Activated T-cell treated with anti-CD3 and anti-CD28 coated beads, Interleukin-2, amount 50 U/mL, for 4 hours (primary cell): ENCODE results near the gene KRTCAP2. TPM values are rescaled to one million over a fixed set of nuclear protein-coding genes. Genes with fewer than 3 reads are reported as not detected.
"Not testable (repeated sequence)": the region's sequence is repeated elsewhere in the genome, so short reads cannot be mapped to it uniquely, and the experiment has no call there.

ENCODE experiments used
- ATAC-seq, 2 donors: fragments of 200-7000 bp; cut with Tn5 transposase; one replicate each; pipeline ENCODE4 v1.10.0; 2021
- DNase-seq: peaks from one replicate; pipeline ENCODE4 v3.0.0-alpha.2; 2020
- H3K27me3 Mint-ChIP-seq: one replicate; pipeline ENCODE4 v1.8.0; 2021; ENCODE audit warnings: low read depth, mixed read lengths
- H3K36me3 Mint-ChIP-seq: one replicate; pipeline ENCODE4 v1.8.0; 2022; ENCODE audit warnings: mixed read lengths; ENCODE audit not compliant: insufficient read depth
- H3K4me1 Mint-ChIP-seq: one replicate; pipeline ENCODE4 v1.8.0; 2021; ENCODE audit warnings: low read depth, mixed read lengths
- H3K4me3 Mint-ChIP-seq: one replicate; pipeline ENCODE4 v1.8.0; 2021; ENCODE audit warnings: mild to moderate bottlenecking, moderate library complexity, mixed read lengths
- H3K9me3 Mint-ChIP-seq: one replicate; pipeline ENCODE4 v1.8.0; 2021; ENCODE audit warnings: mixed read lengths
- total RNA-seq, 3 donors: library from RNA; stranded (reverse); gene quantifications; one replicate each; pipeline ENCODE4 v1.2.1, GENCODE V29; 2021

The KRTCAP2 gene
- total RNA-seq, 3 donors from 2014 or later = 191 to 204 (median 193) TPM

DNA sequence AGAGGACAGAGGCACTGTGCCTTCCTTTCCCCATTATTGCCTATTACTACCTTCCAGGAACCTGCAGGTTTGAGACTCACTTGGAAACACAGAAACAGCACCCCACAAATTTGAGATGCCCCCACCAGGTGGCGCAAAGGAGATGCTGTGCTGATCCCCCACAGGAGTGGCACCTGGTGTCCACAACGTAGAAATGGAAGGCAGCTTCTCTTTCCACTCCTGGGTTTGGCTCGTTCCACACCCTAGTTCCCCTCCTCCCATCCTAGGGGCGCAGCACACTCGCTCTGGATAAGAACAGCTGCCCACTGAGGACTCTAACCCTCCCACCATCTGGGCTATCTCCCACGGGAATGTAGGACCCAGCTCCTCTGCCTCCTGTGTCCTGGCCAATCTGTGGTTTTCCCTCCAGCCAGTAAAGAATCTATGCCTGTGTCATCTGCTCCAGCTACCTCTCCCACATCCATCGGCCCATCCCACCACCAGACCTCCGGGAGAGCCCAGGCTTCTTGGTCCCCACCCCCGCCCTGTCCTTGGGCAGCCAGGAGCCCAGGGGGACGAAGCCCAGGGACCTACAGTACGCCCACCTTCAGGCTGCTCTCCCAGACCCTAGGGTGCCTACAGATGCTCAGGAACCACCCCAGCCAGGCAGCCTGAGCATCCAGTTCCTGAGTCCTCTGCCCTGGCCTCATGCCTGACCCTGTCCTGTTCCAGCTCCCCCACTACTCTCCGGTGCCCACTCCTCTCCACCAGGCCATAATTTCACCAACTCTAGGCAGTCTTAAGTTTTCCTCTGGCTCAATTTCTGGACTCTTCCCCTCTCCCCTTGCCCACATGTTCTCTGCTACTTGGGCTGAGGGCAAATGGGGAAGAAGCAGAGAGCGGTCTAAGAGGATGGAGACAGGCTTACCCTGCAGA, 34.0 kb upstream of the KRTCAP2 start:
- ATAC-seq (peak; percentile 48 to 54), DNase-seq (peak; percentile 93)
- H3K9me3 Mint-ChIP-seq = no peaks in the 10 kb centered on the region
- H3K36me3 Mint-ChIP-seq = peaks cover 8% of the 10 kb centered on the region
- peaks cover 24% of the 10 kb centered on the region for H3K4me1 Mint-ChIP-seq
- no peaks in the 10 kb centered on the region for H3K27me3 Mint-ChIP-seq
- H3K4me3 Mint-ChIP-seq = peak overlapping the region; percentile 55

DNA sequence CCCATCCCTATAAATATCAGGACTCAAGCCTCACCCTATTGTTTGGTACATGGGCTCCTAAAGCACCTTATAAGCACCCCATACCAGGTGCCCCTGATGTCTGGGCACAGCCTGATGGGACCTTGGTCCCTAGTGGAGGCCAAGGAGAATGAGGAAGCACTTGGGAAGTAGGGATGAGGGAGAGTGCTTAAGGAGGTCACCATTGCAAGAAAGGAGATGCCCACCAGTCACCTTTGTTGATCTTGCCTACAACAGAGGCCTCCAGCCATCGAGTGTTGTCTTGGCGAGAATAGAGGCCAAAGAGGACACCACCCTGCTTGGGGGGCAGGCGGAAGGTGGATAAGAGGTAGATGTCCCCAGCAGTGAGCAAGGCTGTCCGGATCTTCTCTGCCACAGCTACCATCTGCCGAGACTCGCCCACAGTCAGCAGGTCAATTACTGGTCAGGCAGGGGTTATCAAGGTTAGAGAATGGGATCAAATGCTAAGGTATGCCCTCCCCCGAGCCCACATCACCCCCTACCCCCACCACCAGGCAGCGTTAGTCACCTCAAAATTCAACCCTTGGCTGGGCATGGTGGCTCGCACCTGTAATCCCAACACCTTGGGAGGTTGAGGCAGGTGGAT, 33.0 kb upstream of the KRTCAP2 start:
- DNase-seq (no peak), ATAC-seq (no peak)
- Mint-ChIP-seq H3K4me3 (no peak overlapping the region), H3K9me3 (no peaks in the 10 kb centered on the region), H3K4me1 (peaks cover 24% of the 10 kb centered on the region), H3K27me3 (no peaks in the 10 kb centered on the region), H3K36me3 (peaks cover 6% of the 10 kb centered on the region)

DNA sequence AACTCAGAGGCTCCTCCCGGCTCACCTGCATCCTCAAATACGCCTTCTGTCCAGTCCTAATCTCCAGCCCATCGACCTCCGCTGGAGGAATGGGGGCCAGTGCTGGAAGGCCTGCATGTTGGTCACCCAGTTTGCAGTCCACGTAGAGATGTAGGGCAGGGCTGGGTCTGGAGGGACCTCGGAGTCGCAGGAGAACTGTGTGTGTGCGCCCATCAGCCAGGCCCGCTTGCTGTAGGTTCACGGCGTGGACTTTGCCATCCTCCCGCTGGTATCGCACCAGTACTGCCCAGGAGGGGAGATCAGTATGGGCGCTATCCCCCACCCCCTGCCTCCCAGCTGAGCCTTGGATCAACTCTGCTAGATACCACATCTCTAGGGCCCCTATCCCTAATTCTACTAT, 31.9 kb upstream of the KRTCAP2 start:
- DNase-seq = no peak
- peaks cover 20% of the 10 kb centered on the region for H3K4me1 Mint-ChIP-seq
- no peaks in the 10 kb centered on the region for H3K27me3 Mint-ChIP-seq
- H3K36me3 Mint-ChIP-seq = no peaks in the 10 kb centered on the region
- ATAC-seq = no peak
- no peak overlapping the region for H3K4me3 Mint-ChIP-seq
- no peaks in the 10 kb centered on the region for H3K9me3 Mint-ChIP-seq

DNA sequence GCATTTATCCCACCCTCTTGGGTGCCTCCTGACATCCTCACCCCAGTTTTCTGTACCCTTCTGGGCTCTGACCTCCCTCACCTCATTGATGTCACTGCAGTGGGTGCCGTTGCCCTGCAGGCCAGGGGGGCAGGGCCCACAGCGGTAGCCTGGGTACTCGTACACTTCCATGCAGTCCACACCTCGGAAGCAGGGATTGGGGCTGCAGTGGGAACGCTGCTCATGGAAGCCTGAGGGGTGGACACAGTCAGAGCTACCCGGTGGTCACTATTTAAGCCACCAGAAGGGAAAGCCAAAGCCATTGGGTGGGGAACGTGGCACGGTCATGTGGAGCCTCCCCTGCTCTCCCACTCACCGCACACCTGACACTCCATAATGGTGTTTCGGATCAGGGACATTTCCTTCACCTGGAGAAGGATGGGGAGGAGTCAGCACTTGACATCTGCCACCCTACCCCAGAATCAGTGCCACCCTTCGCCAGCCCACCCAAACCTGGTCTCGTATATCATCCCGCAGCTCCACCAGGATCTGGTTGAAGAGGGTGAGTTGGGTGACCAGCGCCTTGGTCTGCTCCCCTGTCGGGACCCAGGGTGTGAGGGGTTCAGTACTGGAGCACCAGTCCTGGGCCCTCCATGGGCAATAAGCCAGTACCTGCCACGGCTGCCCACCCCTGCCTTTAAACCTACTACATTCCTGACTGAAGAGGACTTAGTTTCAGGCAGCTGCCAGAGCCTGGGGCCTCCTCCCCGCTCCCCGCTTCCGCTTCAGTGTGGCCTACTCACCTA, 29.8 kb upstream of the KRTCAP2 start:
- Mint-ChIP-seq H3K9me3 (no peaks in the 10 kb centered on the region), H3K4me1 (peaks cover 11% of the 10 kb centered on the region), H3K36me3 (no peaks in the 10 kb centered on the region), H3K27me3 (no peaks in the 10 kb centered on the region), H3K4me3 (no peak overlapping the region)
- DNase-seq (no peak), ATAC-seq (no peak)

DNA sequence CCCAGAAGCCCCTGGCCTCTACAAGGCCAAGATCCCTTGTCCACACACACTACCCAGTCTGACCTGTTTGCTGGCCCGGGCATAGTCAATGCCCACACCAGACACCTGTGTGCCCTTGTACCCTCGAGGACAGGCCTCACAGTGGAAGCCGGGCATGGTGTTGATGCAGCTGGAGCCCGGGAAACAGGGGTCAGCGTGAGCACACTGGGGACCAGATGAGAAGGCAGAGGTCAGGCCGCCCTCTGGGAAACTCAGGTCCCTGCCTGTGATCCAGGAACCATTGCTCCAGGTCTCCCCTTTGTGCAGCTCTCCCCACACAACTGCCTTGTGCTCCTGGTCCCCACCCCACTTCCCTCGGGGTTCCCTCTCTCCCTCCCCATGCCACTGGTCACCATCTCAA, 29.1 kb upstream of the KRTCAP2 start:
- H3K4me1 Mint-ChIP-seq = peaks cover 5% of the 10 kb centered on the region
- no peak overlapping the region for H3K4me3 Mint-ChIP-seq
- H3K9me3 Mint-ChIP-seq = no peaks in the 10 kb centered on the region
- H3K27me3 Mint-ChIP-seq = no peaks in the 10 kb centered on the region
- H3K36me3 Mint-ChIP-seq = no peaks in the 10 kb centered on the region
- ATAC-seq (no peak), DNase-seq (no peak)

DNA sequence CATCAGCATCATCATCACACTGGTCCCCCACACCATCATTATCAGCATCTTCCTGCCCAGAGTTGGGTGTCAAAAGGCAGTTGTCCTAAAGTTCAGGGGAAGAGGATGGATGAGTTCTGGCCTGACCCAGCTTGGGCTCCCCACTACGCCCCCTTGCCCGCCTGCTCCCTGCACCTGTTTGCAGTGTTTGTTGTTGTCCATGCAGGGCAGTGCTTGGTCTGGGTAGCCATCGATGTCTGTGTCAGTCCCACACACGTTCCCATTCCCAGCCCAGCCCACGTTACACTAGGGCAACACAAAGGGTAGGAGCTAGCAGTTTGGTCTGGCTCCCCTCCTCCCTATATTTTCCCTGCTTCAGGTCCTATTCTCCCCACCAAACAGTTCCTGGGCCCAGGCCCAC, 27.8 kb upstream of the KRTCAP2 start:
- ATAC-seq = no peak
- no peak for DNase-seq
- Mint-ChIP-seq H3K4me3 (no peak overlapping the region), H3K36me3 (no peaks in the 10 kb centered on the region), H3K27me3 (no peaks in the 10 kb centered on the region), H3K9me3 (no peaks in the 10 kb centered on the region), H3K4me1 (no peaks in the 10 kb centered on the region)

DNA sequence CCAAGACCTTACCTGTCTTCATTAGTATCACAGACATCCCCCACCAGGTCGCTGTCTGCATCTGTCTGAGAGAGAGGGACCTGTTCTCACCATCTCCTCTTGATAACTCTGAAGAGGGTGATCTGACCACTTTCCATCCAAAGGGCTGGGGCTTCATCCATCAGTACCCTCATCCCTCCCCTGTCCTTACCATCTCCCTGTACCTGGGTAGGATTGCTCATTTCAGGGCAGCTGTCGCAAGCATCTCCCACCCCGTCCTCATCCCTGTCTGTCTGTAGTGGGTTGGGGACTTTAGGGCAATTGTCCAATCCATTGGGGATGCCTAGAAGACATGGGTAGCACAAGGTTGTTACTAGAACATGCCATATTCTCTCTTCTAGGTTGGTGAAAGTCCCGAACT, 26.7 kb upstream of the KRTCAP2 start:
- H3K4me3 Mint-ChIP-seq = no peak overlapping the region
- no peak for DNase-seq
- ATAC-seq = no peak
- H3K27me3 Mint-ChIP-seq = no peaks in the 10 kb centered on the region
- no peaks in the 10 kb centered on the region for H3K36me3 Mint-ChIP-seq
- H3K9me3 Mint-ChIP-seq = no peaks in the 10 kb centered on the region
- peaks cover 4% of the 10 kb centered on the region for H3K4me1 Mint-ChIP-seq

DNA sequence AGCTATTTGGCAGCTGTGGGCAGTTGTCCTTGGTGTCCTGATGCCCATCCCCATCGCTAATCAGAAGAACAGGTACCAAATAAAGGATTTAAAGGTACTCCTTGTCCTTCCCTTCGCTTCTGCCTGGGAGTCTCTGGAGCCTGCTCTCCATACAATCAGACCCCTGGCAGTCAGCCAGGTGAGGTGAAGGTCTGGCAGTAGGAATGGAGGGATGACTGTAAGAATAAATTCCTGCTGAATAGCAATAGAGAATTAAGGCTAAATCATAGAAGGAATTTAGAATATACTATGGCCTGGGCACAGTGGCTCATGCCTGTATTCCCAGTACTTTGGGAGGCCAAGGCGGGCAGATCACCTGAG, 25.4 kb upstream of the KRTCAP2 start:
- Mint-ChIP-seq H3K4me3 (no peak overlapping the region), H3K36me3 (no peaks in the 10 kb centered on the region), H3K9me3 (no peaks in the 10 kb centered on the region), H3K27me3 (no peaks in the 10 kb centered on the region), H3K4me1 (peaks cover 15% of the 10 kb centered on the region)
- ATAC-seq (no peak), DNase-seq (no peak)

DNA sequence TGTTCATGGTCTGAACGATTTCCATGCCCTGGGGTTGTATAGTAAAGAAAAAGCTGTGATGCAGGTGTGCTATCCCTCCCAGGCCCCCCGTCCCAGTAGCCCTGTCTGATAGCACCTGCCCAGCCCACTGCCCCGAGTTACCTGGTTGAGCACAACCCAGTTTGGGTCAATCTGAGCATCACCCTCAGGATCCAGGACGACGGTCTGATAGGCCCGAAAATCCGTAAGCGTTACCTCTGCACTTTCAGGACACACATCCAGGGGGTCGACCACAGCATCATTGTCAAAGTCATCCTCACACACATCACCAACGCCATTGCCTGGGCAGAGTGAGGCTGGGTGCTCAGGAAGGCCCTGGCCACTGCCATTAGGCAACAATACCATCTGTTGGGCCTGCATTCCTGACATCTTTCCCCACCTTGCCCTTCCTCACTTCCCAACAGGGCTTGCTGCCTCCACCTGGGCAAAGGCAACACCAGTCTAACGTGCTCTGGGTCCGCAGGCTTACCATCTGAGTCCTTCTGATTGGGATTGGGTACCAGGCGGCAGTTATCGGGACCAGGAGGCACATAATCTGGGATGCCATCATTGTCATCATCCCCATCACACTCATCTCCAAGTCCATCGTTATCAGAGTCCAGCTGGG, 24.9 kb upstream of the KRTCAP2 start:
- ATAC-seq = no peak
- no peak for DNase-seq
- Mint-ChIP-seq H3K4me3 (no peak overlapping the region), H3K9me3 (no peaks in the 10 kb centered on the region), H3K27me3 (no peaks in the 10 kb centered on the region), H3K36me3 (no peaks in the 10 kb centered on the region), H3K4me1 (peaks cover 18% of the 10 kb centered on the region)

DNA sequence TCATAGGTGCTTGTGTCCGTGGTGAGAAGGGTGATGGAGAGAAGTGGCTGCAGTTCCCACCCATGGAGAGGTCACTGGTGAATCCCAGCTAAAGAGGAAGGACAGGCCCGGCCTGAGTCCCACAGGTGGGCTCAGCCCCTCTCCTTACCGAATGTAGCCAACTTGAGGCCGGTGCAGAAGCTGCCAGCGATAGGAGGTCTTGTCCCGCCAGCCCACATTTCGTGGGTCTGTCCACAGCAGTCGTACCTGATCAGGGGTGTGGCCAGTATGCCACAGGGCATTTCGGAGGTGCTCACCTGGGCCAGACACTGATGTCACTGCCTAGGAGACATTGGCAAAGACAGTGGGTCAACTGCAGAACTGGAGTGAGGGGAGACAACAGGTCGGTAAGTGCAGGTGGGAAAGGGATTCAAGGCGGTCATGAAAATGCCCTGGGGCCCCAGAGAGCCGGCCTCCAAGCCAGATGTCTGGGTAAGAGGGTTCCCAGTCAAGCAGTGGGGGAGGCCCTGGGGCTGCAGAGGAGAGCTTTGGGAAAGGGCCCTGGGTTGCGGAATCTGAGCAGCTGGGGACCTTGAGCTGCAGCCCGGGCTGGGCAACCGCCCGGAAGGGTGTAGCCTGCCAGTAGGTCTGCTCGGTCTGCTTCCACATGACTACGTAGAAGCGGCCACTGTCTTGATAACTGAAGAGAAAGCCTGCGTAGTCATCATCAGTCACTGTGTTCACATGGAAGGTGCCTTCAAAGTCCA, 24.0 kb upstream of the KRTCAP2 start:
- ATAC-seq (no peak), DNase-seq (no peak)
- H3K36me3 Mint-ChIP-seq = no peaks in the 10 kb centered on the region
- no peaks in the 10 kb centered on the region for H3K9me3 Mint-ChIP-seq
- H3K4me3 Mint-ChIP-seq = no peak overlapping the region
- H3K27me3 Mint-ChIP-seq = no peaks in the 10 kb centered on the region
- H3K4me1 Mint-ChIP-seq = peaks cover 25% of the 10 kb centered on the region

DNA sequence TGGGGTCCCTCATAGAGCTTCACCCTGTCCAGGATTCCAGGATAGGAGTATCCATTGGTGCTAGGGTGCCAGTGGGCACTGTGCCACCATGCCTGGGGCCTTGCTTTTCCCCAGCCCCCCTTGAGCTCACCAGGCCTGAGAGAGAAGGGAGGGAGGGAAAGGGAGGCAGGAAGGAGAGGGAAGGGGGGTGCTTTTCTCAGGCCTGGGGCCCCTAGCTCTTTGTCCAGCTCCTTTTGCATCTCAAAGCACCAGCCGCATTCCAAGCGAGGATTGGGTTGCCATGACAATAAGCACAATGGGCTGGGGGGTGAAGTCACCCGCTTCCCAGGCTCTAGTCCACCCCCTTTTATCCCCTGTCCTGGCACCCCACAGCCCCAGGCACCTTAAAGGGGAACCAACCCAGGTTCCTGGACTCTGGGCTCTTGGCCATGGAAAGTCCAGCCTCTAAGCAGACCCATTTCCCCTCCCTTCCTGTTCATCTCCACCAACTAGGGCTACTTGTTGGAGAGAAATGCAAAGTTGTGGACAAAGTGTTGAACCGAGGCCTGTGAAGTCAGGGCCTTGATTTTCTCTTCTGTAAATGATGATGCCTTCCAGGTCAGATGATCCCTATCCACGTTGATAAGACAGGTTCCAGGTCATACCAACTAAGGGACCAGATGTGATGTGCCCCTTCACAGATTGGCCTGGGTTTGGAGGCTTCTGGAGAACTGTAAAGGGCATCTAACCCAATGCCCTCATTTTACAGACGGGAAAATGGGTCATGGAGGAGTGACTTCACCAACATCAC, 23.2 kb upstream of the KRTCAP2 start:
- Mint-ChIP-seq H3K4me3 (peak overlapping the region; percentile 72), H3K27me3 (no peaks in the 10 kb centered on the region), H3K4me1 (peaks cover 28% of the 10 kb centered on the region), H3K36me3 (no peaks in the 10 kb centered on the region), H3K9me3 (no peaks in the 10 kb centered on the region)
- ATAC-seq = no peak
- DNase-seq = no peak

DNA sequence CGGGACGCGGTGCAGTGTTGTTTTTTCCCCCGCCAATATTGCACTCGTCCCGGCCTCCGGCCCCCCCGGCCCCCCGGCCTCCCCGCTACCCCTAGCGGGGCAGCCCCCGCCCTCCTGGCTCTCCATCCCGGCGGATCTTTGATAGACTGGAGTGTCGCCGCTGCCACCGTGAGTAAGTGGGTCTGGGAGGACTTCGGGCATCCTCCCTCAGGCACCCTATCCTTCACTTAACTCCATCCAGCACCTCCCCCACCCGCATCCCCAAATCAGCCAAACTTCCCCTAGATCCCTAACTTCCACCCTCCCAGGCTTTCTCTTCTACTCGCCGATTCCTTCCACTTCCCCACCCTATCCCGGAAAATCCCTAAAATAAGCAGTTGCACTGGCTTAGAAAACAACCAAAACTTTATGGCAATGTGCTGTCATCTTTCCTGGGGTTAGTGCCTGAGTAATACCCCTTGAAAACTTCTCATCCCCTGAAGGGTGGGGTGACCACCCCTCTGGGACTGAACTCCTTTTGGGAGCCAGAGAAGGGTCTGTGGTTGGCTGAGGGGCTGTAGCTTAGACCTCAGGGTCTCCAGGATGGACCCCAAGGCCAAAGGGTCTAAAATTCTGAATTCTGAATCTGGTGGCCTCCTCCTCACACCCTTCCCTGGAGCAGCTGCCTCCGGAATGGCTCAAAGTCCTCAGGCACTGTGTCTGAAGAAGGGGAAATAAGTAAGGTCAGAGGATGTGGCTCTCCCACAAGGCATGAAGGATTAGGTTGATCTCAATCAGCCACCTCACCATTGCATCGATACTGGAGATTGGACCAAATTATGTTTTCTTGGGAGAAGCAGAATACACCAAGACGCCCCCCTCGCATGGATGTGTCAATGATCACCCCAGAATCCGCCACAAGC, 22.3 kb upstream of the KRTCAP2 start:
- H3K4me1 Mint-ChIP-seq = peaks cover 28% of the 10 kb centered on the region
- no peaks in the 10 kb centered on the region for H3K9me3 Mint-ChIP-seq
- peak overlapping the region; percentile 72 for H3K4me3 Mint-ChIP-seq
- no peak for DNase-seq
- H3K36me3 Mint-ChIP-seq = no peaks in the 10 kb centered on the region
- no peaks in the 10 kb centered on the region for H3K27me3 Mint-ChIP-seq
- ATAC-seq = no peak

DNA sequence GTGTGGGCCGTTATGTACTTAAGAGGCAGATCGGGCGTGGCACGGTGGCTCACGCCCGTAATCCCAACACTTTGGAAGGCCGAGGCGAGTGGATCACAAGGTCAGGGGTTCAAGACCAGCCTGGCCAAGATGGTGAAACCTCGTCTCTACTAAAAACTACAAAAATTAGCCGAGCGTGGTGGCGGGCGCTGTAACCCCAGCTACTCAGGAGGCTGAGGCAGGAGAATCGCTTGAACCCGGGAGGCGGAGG, 20.8 kb upstream of the KRTCAP2 start:
- H3K36me3 Mint-ChIP-seq, H3K9me3 Mint-ChIP-seq, H3K27me3 Mint-ChIP-seq, ATAC-seq, DNase-seq: not testable (repeated sequence)
- H3K4me1 Mint-ChIP-seq = peaks cover 28% of the 10 kb centered on the region
- H3K4me3 Mint-ChIP-seq = peak overlapping the region; percentile 85
